T-helper 1 cell treated with Interleukin-12 subunit alpha and Interleukin-12 subunit beta and Interleukin-4 antibody, amounts not matched to agents 30 ng/mL and 1 ng/mL, for 36 hours (primary cell): Measurements from ENCODE around the gene GPR148. TPM values are rescaled to one million over a fixed set of nuclear protein-coding genes. Genes with fewer than 3 reads are reported as not detected.

Experiments used
- intact Hi-C: fragments of 100-400 bp; cut with micrococcal nuclease; formaldehyde crosslinking; loops from one replicate; pipeline ENCODE4 v1.15.1; 2024
- total RNA-seq: library from RNA; stranded (reverse); gene quantifications from 2 replicates; pipeline ENCODE4 v1.2.3, GENCODE V29; 2022

GPR148 gene
- total RNA-seq, 1 donor from 2014 or later = not detected

DNA sequence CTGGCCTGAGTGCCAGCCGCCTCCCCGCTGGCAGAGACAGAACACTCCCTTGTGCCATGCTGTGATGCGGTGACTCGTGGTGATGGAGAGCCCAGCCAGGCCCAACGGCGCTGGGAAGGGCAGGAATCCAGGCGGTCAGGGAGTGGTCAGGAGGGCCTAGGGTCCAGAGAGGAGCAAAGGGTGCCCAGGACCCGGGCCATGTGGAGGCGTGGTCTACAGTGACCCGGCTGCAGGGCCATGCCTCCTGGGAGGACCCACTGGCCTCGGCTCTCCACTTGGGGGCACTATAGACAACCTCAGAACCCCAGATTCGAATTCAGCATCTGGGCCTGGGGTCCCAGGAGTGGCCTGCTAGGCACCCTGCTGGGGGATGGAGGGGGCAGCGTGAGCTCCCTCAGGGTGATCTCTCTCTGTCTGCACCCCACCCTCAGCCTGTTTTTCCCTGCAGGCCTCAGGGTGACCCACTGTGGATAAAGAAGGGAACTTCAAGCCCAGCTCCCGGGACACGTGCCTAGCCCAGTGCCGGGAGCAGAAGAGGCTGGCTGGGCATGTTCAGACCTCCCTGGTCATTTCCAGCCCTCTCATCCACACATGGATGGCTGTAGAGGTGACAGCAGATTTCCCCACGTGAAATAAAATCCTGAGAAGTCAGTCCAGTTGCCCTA is 39.5 kb downstream of the GPR148 start:
- intact Hi-C loops = no loop called here

DNA sequence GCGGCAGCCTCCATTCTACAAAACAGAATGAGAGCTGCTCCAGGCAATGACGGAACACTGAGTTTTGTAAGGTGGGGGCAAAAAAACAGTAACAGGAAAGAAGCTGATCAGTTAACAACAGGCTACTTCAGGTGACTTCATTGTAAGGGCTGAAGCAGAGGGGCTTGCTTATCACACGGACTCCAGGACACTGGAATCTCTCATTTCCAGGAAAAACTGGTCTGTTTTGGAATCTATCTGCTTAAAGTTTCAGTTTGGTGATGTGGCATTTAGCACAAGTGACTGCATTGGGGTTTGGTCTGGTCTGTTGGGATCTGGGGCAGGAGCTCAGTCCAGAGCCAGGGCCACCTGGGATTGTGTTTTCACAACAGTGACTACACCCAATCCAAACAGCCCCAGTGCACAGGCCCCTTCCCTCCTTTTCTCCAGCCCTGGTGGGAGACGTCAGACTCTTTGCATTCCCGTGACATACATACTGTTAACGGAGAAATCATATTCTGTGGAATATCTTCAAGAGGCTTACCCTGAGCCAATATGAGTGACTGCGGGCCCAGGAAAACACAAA is 40.6 kb downstream of the GPR148 start:
- intact Hi-C loops = no loop called here

DNA sequence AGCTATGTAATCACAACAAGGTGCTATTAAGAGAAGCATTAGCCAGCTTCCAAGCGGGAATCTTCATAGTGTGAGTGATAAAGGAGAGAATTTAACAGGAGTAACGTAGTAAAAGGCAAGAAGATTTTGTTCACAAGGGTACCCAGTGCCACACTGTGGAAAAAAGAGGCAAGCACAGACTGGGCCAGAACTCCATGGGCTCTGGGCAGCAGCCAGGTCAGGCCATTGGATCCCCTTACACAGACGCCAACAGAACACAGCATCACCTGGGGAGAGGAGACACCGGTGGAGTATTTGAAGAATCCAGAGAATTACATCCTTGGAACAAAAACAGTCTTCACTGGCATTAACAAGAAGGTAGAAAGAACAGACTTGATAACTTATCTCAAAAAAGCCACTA is 47.7 kb downstream of the GPR148 start:
- intact Hi-C loops = no loop called here

DNA sequence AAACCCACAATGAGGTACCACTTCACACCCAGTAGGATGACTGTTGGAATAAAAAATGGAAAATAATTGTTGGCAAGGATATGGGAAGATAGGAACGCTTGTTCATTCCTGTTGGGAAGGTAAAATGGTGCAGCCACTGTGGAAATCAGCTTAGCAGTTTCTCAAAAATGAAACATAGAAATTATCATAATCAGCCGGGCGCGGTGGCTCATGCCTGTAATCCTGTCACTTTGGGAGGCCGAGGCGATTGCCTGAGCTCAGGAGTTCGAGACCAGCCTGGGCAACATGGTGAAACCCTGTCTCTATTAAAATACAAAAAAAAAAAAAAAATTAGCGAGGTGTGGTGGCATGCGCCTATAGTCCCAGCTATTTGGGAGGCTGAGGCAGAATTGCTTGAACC is 49.9 kb downstream of the GPR148 start:
- intact Hi-C loops = no loop called here

Other genes starting within 250 kb of the GPR148 start
- gene POTEI, start 219.7 kb upstream of the GPR148 start, total RNA-seq = not detected in 2 replicates
- gene CFC1B, start 207.8 kb upstream of the GPR148 start, total RNA-seq = not detected in 2 replicates
- gene CFC1, start 129.5 kb upstream of the GPR148 start, total RNA-seq = not detected in 2 replicates
- gene POTEJ, start 117.6 kb upstream of the GPR148 start, total RNA-seq = not detected in 2 replicates
- gene AMER3, start 26.5 kb downstream of the GPR148 start, total RNA-seq = not detected in 2 replicates
- gene ARHGEF4, start 107.8 kb downstream of the GPR148 start, total RNA-seq = 0.37 TPM in 1 of 2 replicates, not detected in the other